NCI-H526 treated with DMSO at 0.1 percent for 48 hours (cell line): Measurements from ENCODE around the gene VWA5B1.

ENCODE experiments used
- DNase-seq: peaks from one replicate; lab custom pipeline; 2025; lab: John Stamatoyannopoulos, UW

The VWA5B1 gene

DNA sequence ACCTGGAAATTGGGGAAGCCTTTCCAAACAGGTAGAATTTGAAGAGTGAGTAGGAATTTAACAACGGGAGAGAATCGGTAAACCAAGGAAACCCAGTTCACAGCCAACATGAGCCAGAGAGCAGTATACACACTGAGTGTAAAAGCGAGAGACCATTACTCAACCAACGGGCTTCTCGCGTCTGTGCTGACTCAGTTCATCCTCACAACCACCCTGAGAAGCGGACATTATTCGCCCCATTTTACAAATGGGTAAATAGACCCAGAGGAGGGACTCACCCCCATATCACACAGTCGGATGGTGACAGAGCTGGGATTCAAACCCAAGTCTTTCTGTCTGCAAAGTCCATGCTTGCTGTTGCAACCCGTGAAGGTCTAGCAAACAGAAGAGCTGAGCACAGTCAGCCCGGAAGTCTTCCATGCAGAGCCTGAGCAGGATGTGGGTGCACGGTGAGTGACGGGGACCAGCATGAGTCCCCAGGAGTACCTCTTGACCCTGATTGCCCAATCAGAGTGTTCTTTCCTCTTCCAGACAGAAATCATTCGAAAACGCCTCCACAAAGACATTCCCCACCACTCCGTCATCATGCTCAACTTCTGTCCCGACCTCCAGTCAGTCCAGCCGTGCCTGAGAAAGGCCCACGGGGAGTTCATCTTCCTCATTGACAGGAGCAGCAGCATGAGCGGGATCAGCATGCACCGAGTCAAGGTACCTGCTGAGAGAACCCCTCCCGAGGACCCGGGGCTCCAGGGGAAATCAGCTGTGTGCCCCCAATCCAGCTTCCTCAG, 32.3 kb downstream of the VWA5B1 start:
- DNase-seq = no peak

DNA sequence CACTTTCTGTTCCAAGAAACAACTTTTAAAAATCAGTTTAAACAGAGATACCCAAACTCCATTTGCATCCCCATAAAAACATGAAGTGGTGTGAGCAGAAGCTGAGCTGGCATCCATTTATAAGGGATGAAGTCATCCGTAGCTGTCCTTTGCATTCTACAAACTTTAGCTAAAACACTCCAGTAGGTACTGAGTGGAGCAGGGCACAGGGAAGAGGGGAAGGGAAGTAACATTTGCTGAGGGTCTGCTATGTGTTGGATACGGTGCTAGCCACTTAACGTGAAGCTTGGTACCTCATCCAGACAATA, 32.9 kb downstream of the VWA5B1 start:
- no peak for DNase-seq

DNA sequence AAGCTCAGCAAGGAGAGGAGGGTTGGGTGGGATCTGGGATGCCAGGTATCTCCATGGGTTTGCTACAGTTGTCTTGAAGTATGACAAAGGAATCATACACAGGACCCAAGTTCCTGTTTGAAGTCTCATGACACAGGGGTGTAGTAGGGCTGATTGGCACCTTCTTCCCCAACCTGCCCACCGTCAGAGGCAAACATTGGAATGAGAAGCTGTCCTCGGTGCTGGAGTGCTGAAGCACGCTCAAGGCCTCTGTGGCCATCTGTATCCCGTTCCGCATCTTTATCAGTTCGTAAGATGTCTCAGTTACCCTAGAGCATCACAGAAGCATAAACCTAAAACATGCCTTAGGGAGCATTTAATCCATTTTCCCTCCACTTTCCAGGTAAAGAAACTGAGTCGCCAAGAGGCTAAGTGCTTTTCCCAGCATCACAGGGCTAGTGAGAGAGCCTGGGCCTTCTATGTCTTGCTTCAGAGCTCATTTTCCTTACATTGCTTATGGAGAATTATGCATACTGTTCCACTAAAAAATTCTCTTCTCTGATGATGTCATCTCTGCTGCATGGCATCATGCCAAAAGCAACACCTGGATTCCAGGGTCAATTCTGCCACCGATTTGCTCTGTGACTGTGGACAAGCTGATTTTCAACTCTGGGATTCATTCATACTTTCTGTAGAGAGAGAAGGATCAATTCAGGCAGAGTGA, 34.2 kb downstream of the VWA5B1 start:
- DNase-seq = no peak

DNA sequence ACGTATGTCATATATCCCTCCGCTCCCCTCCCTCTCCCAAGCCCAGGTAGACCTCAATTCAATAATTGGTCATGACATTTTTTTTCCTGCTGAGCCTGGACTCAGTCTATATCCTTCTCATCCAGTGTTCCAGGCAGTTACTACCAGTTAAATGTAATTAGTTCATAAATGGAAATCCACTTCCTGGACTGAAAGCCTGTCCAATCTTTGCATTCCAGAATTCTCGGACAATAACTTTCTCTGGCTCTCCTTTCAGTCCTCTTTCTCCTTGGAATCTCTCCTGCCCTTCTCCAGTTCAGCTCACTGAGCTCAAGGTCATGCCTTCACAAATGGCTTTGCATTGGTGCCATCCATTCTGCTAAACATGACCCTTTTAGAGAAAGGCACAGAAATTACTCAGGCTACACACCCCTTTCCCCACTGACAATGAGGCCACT, 34.8 kb downstream of the VWA5B1 start:
- no peak for DNase-seq

DNA sequence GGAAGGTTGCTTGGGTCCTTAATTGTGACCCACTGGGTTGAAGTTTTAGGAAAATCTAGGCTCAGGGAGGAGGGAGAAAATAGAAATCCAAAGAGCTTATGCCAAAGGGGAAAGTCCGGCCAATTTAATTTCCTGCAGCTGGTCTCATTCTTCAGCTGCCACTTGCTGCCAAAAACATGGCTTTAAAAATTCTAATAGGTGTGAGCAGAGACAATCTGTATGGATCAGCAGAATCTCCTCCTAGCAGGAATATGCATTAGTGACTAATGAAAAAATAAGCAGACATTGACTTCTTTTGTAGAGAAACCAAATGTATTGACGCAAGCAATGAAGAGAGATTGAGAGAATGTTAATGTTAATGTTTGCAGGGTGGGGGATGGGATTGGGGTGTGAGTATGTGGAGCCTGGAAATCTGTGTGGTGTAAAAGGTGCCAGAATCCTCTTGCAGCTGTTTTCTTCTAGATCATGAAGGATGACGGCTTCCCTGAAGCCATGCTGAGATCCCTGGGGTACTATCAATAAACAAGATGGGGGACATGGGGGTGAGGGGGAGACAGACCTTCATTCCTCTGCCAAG, 35.3 kb downstream of the VWA5B1 start:
- DNase-seq = no peak

DNA sequence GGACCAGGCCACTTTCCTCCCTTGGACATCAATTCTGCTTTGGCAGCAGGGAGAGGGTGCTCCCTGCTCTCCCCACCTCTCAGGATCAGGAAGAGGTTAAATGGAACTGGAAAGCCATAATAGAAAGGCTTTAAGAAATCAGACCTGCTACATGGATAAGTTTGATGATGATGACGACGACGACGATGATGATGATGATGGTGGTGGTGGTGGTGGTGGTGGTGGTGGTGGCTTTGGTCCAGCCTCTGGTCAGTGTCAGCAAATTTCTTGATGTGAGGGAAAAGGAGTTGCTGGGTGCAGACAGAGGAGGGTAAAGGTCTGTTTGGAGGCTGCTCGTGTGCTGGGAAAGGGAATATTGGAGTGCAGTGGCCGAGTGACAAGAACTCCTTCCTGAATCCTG, 36.8 kb downstream of the VWA5B1 start:
- DNase-seq = no peak

DNA sequence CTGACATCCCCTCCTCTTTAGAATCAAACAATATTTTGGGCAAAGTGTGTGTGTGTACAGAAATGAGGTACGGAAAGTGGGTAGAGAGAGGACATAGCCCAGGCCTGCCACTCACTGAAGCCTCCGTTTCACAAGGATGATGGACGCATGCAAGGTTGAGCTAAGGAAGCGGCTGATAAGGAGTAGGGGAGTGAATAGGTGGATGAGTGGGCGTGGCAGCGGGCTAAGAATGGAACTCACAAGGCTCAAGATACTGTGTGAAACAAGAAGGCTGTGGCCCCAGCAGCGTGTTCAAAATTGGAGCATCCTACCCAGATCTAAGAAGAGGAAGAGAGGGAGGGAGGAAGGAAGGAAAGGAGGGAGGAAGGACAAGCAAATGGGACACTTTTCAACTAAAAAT, 37.5 kb downstream of the VWA5B1 start:
- no peak for DNase-seq

DNA sequence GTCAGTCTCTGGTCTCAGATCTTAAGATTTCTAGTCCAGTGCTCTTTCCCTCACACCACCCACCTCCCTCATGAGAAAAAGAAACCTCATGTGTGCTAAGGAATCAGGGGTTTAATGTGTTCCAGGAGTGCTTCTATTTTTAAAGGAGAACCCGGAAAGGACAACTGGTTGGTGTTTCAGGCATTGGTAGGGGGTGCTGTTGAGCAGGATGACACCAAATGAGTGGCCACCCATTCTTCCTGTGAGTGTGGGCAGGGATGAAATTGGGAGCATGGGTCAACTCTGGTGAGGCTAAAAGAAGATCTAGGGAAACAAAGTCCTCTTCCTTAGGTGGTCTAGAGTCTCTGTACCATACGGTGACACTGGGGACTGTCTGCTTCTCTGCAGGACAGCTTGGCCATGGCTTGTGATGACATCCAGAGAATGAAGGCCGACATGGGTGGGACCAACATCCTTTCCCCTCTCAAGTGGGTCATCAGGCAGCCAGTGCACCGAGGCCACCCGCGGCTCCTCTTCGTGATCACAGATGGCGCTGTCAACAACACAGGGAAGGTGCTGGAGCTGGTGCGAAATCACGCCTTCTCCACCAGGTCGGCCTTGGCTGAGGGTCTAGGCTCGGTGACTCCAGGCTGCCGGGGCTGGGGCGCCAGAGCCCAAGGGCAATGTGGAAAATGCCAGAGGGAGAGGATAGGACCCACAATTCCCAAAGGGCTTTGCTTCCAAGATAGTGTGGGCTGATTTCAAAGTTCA, 39.3 kb downstream of the VWA5B1 start:
- DNase-seq = no peak

DNA sequence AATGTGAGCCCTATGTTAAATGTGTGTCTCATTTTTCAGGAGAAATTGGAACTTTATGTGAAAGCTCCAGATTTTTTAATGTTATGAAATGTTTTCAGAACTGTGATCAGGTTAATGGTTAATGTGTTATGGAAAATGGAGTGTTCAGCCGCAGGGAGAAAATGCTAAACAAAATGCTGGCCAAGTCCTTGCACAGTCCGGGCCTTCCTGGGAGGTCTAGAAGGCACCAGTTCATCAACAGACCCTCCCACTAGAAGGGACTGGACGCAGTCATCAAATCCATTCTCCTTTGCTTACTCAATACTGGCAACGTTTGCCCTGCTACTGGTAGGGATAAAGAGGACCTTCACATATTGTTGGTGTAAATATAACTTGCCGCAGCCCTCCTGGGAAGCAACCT, 43.4 kb downstream of the VWA5B1 start:
- DNase-seq = no peak

DNA sequence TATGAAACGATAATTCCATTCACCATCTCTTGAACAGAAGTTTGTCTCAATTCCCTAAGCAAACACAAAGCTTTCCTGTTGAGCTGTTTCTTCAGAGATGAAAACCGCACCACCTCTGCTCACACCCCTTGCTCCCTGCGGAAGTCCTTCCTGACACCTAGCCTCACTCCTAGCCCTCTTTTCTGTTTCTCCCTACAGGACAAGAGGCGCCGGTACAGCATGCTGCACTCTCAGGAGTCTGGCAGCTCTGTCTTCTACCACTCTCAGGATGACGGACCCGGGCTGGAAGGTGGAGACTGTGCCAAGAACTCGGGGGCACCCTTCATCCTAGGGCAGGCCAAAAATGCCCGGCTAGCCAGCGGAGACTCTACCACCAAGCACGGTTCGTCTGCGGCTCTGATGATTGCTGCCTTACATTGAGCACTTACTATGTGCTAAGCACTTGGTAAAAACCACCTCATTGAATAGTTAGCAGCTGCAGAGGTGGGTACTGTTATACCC, 45.5 kb downstream of the VWA5B1 start:
- DNase-seq = no peak

DNA sequence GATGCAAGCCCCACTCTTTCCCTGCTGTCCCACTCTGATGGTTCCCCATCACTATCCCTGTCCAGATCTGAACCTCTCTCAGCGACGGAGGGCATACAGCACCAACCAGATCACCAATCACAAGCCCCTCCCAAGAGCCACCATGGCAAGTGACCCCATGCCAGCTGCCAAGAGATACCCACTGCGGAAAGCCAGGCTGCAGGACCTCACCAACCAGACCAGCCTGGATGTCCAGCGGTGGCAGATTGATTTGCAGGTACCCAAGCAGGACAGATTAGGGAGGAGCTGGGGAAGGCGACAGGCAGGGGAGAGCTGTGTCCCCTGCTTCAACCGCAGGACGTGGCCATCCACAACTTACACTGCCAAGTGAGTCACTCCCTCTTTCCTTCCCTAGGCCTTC, 46.9 kb downstream of the VWA5B1 start:
- DNase-seq = no peak

DNA sequence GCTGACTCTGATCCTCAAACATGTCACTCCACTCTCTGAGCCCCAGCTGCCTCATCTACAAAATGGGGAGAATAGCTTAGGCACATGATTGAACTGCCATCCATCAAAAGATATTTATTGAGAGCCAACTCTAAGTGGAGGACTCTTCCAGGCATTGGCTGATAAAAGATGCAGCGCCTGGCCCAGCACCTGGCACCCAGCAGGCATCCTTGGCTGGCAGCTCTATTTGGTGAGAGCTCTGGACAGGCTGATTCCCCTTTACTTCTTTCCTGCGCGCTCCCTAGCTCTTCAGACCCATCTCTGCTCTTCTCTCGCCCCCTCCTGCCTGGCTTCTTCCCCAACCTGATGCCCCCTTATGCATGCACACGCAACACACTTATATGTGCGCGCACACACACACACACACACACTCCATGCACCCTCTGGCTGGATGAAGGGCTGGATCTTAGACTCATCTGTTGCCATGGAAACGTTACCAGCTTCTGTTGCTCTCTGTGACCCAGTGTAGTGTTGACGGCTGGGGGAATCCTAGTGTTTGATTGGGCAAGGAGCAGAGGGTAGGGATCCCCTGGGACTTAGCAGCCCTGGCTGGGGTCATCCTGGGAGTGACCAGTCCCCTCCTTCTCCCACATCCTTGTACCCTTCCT, 49.3 kb downstream of the VWA5B1 start:
- DNase-seq = no peak

DNA sequence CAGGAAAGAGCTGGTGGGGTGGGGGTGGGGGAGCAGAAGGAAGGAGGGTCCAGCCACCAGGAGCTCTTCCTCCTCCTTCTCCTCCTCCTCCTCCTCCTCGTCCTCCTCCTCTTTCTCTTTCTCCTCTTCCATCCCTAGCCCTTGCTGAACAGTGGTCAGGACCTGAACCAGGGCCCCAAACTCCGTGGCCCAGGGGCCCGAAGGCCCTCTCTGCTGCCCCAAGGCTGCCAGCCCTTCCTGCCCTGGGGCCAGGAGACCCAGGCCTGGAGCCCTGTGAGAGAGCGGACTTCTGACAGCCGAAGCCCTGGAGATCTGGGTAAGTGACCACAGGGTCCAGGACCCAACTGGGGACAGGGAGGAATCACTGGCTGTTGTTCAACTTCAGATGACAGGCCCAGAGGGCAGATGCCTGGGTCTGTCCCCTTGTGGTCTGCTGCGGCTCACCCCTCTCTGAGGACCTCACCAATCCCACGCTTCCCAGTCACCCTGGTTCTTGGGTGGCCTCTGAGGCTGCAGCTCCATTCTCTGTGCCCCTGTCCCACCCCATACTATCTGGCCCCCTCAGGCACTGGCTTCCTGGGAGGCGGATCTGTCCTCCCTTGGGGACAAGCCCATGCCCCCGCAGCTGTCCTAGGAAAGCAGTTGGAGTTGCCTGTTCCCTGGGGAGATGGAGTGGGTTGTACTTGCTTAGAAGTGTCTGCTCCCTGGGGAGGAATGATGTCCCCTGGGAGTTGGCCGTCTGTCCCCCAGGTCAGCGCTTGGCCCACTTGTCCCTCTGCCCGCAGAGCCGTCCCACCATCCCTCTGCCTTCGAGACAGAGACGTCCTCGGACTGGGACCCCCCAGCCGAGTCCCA, 51.8 kb downstream of the VWA5B1 start:
- no peak for DNase-seq

DNA sequence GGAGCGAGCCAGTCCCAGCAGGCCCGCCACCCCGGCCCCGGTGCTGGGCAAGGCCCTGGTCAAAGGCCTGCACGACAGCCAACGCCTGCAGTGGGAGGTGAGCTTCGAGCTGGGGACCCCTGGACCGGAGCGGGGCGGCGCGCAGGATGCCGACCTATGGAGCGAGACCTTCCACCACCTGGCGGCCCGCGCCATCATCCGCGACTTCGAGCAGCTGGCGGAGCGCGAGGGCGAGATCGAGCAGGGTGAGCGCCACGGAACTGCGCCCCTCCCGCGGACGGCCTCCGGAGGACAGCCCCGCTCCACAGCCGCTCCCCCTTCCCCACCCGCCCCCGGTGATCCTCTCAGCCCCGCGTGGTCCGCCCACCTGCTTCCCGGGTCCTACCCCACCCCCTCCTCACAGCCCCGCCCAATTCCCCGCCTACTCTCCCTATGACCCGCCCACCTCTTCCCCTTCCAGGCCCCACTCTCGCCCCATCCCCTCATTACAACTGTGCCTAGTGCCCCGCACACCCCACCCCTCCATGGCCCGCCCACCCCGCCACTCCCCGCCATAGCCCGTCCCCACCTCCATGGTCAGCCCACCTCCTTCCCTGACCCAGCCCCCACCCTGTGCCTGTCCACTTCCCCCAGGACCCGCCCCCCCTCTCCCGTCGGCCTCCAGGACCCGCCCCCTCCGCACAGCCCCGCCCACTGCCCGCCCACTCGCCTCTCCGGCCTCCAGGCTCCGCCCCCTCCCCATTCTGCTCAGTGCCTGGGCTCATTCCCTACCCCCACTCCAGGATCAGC, 52.7 kb downstream of the VWA5B1 start:
- no peak for DNase-seq

DNA sequence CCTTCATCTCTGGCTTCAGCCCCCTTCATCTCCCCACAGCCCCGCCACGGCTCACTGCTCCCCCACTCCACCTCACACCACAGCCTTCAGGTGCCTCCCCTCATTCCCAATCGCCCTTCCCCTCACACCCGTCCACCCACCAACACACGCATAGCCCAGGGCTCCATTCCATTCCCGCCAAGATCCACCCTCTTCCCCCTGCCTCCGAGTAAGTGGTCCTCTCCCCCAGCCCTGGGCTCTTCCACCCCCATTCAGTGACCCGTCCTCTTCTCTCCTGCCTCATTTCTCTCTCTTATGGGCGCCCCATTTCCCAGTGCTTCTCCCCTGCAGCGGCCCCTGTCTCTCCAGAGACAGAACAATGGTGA, 53.2 kb downstream of the VWA5B1 start:
- DNase-seq = no peak

DNA sequence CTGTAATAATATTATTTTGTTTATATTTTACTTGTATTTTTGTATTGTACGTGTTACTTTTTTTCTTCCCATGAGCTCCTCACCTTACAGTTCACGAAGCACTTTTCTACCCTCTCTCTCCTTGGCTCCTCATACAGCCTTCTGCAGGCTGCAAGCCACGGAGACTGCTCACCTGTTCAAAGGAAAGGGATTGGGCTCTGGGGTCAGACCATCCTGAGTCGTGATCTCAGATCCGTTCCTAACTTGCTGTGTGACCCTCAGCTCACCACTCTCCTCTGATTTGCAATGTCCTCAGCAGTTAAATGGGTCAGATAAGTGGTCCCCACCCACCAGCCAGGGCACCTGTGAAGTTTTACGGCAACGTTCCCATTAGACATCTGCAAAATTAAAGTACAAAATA, 54.1 kb downstream of the VWA5B1 start:
- no peak for DNase-seq

DNA sequence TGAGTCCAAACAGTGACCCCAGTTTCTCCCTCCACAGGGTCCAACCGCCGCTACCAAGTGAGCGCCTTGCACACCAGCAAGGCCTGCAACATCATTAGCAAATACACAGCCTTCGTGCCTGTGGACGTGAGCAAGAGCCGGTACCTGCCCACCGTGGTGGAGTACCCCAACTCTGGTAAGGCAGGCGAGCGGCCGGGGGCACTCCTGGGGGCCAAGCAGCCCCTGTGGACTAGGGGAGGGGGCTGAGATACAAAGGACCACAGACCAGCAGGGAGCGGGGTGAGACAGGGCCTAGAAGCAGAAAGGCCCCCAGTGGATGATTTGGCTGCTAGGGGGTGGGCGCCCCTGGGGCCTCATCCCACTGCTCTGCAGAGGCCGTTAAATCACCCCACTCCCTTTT, 54.7 kb downstream of the VWA5B1 start:
- DNase-seq = no peak

DNA sequence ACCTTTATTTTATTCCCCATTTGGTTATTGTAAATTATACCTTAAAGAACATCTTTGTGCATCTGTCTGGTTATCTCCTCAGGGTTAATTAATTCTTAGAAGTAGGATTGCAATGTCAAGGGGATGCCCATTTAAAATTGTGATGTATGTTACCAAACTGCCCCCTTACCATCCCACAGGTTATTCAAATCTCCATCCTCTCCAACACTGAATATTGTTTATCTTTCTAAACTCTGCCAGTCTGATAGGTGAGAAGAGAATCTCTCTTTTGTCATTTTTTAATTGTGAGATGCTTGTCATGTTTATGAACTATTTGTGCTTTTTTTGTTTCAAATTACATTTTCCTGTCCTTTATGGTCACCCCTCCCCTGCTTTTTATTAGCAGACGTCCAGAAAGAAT, 55.8 kb downstream of the VWA5B1 start:
- DNase-seq = no peak

DNA sequence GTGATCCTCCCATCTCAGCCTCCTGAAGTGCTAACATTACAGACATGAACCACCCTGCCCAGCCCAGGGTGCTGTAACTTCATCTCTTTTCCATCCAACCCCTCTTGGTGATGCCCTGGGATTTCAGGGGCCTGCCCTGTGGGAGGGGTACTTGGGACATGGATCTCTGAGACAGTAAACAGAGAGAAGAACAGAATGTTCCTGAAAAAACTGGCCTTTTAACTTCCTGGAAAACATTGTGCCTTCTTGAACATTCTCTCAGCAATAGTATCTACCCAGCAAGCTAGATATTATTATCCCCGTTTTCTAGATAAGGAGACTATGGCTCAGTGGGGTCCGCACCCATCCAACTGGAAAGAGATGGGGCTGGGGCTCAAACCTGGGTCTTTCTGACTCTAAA, 57.0 kb downstream of the VWA5B1 start:
- no peak for DNase-seq

DNA sequence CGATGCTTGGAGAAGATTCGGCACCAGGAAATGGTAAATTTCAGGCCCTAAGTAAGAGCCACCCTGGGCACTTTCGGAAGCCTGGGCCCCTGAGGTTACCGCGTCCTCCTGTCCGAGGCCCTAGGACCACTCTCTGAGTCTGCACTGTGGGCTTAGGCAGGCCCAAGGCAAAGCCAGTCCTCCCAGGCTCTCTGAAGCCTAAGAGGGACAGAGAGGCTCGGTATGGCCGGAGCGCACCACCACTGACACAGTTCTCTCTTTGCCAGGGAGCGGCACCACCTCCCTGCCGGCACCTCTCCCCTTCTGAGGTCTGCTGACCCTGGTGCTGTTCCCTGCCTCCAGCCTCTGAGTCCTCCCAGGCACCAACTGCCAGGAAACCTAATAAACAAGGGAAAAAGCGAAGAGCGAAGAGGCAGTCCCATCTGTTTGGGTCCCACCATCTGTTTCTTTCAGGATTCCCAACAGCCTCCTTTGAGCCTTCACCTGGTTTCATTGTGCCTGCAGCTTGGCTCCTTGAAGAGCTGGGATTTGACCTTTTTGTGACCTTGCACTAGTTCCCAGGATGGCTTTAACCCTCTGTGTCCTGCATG, 57.7 kb downstream of the VWA5B1 start:
- DNase-seq = no peak
